Hematopoietic multipotent progenitor cell treated with erythropoietin and hydrocortisone succinate and interleukin-3 and kit ligand, for 6 days (in vitro differentiated cells): Measurements from ENCODE around the gene SEMA3E.

Experiments used
- DNase-seq: peaks from one replicate; pipeline ENCODE4 v3.0.0-alpha.2; 2015

SEMA3E gene

DNA sequence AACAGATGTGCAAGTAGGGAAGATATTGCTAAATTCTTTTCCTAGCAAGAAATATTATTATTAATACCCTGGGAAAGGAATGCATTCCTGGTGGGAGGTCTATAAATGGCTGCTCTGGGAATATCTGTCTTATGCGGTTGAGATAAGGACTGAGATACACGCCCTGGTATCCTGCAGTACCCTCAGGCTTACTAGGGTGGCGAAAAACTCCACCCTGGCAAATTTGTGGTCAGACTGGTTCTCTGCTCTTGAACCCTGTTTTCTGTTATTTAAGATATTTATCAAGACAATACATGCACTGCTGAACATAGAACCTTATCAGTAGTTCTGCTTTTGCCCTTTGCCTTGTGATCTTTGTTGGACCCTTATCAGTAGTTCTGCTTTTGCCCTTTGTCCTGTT is 96.4 kb downstream of the SEMA3E start:
- peak; percentile 2 for DNase-seq

DNA sequence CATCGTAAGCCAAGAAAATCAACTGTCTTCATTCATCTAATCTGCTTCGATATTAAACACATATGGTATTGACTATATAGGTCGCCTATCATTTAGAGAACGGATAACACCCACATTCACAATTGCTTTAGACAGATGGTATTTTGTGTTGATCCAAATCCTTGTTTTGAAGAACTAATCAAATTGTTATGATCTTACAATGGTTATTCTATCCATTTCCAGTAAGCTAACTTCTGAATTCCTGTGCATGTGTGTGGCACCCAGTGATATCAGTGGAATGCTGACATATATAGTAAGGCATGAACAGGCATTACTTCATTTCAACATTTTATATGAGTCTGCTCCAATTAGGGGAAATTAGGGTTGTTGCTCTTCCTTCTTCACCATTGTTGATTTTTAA is 98.8 kb downstream of the SEMA3E start:
- DNase-seq, result no peak

DNA sequence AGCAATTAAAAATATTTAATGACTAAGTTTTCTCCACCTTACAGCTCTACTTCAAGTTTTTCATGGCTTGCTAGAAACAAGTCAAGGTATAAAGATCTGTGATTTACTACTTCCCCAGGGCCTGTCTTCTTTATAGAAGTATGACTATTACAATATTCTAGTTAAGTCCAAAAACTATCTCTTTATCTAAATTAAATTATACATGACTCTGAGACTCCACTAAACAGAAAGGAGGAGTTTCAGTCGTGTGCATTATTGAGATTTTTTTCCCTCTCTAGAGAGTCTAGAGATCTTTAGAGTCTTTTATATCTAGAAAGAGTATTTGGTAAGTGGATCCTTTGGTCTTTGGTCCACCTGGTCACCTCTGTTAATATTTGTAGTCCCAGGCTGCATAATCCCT is 100.7 kb downstream of the SEMA3E start:
- DNase-seq, result no peak

DNA sequence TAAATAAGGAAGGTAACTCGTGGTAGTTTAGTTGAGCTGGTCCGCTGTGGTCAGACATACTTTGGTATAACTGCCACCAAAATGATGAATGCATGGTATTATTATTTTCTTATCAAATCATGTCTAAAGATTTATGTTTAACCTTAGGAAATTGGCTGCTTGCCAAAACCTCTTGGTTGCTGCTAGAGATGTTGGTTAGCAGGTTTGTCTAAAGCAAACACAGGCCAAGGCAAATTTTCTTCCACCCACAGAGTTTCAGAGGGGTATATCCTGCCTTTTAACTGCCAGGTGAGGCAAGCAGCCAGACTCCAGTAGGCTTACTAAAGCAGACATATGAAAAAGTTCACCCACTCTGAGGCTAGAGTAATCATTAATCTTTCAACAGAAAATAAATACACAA is 101.4 kb downstream of the SEMA3E start:
- peak; percentile 25 for DNase-seq

DNA sequence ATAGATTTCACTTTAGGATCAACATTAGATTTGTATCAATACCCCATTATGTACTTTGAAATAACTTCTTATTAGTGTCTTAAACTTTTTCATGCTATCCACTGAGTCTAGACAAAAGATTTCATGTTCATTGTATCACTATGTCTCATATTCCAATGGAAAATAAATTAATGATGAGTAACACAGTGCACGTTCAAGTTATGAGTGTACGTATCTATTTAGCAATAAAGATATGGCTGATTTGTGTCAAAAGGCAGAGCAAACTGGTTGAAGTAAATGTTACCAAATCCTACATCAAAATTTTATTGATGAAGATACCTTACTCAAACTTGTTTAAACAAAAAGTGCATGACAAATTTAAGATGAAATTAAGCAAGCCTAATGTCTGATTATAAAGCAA is 102.4 kb downstream of the SEMA3E start:
- DNase-seq, result no peak

DNA sequence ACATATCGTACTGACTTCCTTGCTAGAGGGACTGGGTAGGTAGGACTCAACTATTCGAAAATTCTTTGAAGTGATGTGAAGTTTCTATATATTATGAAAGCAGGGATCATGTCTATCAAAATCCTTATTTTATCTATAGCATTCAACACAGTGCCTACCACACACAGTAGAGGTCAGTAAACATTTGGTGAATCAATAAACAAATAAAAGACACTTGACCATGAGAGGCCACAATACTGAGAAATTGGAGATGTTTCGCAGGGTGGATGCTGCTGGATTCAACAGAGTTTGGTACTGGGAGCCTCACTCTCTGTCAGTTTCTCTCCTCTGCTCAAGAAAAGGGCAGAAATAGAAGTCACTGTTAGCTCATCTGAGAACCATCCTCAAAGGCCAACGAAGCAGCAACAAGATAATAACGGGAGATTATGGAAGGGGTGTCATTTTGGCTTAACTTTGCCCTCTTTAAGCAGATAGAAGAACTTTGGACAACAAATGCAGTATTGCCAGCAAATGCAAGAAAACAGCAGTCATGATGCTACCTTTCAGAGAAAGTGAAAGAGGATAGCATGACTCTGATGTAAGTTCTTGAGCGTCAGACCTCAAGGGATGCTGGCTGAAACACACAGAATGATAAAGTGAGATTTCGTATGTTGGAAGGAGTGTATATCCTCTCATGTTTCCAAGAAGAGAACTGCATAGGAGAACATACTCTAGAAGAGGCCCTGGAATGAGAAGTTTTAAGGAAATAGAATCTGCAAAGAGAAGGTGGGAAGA is 107.6 kb downstream of the SEMA3E start:
- no peak for DNase-seq

DNA sequence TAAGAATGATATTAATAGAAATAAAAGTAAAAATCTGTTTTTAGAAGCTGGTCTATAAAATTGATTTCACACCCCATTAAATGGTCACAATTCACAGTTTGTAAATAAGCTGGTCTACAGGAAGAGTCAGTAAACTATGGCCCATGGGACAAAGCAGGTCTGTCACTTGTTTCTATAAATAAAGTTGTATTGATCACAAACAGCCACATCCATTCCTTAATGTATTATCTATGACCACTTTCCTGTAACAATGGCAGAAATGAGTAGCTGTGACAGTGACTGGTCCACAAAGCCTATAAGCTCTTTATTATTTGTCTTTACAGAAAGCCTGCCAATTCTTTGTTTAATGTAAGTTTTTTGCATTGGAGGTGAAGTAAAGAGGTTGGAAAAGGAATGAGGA is 114.5 kb downstream of the SEMA3E start:
- no peak for DNase-seq

DNA sequence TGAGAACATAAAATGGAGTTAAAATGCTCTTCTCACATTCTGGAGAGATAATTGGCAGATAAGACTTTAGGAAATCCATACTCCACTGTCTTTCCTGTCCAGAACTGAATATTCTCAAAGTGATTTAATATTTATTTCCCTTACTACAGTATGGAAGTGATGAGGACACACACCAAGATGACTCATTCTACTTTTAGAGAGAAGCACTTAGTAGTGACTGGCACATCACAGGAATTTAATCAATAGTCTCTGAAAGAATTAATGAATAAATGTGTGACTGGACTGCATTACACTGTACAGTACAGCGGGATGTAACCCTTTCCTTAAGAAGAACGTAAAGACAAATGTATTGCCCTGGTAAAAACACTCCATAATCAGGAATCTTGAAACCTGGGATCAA is 116.7 kb downstream of the SEMA3E start:
- DNase-seq, result no peak

DNA sequence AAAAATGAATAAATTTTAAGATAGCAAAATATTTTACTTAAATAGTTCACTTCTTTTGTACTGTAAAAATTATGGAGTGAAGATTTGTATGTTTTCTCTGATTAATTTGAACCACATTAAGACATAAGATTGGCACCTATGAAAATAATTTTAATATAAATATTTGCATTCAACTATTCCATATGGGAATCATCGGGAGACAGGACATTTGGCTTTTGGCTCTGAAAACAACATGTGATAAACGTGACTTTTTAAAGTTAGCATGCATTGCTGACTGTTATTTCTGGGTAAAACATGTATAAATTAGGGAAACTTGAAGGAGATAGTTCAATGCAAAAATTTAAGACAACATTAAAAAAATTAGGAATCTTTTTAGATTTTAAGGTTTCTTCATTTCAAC is 117.2 kb downstream of the SEMA3E start:
- DNase-seq, result no peak

DNA sequence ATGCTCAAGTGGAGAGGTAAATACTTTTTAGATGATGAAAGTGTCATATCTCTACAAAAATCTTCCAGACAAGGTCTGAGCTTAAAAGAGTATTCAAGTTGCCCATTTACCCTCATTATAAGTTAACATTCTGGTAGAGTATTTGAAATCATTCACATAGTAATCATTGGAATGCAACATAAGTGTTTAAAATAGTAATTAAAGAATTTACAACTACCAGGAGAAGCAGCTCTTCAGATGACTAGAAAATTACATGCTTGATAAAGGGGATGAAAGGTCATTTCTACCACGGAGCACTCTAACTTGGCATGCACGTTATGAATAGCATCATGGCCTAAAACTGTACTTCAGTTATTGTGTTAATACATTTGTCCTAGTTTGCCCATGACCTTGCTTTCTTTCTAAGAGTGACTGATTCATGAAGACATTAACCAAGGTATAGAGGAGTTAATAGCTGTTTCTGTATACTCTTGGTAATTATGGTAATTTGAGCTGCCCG is 120.0 kb downstream of the SEMA3E start:
- DNase-seq, result no peak

DNA sequence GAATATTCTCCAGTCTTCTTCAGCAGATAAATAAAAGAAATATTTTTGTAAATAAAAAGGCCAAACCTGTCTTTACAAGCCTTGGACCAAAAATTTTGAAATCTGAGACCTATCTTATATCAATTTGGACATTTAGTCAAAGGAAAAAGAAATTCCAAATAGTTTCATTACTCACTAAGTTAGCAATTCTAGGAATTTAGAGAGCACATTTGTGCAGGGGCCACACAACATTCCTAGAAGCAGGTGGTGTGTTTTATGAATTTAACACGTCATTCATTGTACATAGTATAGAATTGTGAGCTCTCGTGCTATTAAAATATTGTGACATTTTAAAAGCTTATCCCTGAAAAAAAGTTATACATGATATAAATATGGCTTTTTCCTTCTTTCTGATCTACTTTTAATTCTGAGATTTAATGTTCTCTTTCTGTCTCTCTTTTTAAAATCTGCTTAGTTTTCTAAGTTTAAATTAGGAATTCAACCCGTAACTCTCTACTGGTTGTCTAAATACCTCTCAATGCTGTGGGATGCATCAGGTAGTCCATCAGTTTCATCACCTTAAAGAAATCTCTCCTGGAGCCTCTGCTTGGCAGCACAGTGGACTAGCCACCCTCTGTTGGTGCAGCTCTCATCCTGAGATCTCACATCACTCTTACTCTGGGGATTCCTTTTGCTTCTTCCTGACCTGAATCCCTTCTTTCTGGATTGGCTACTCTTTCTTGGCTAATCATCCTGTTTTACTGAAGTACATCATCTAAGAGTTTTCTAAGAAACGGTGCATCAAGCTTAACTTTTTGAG is 124.5 kb downstream of the SEMA3E start:
- DNase-seq, result no peak

DNA sequence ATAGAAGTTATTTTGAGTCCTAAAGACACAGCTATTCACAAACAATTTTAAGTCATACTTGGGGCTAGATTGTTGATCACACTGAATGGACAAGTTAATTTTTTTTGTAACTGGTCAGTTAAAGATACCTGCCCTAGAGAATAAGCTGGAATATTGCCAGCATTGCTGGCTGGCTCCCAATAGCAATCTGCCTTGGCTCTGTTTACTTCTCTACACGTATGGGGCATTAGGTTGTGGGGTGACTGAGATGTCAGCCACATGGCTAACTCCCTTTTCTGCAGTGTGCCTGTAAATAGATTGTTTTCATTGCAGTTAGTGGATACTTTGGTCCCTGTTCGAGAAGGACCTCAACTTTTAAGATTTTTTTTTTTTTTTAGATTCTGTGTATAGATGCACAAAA is 128.2 kb downstream of the SEMA3E start:
- DNase-seq, result no peak

DNA sequence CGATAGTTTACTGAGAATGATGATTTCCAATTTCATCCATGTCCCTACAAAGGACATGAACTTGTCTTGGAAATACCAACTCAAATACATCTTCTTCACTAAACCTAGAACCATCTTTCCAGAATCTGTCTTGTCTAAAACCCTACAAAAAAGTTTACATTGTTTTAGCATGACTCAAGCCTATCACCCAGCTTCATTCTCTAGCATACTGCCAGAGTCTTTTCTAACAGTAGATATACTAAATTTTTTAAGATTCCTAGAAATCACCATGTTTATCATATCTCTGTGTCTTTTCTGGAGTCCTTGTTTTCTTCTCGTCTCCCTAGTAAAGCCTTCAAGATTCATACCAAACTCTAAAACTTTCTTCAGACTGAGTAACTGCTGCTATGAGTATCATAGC is 129.7 kb downstream of the SEMA3E start:
- DNase-seq, result no peak

DNA sequence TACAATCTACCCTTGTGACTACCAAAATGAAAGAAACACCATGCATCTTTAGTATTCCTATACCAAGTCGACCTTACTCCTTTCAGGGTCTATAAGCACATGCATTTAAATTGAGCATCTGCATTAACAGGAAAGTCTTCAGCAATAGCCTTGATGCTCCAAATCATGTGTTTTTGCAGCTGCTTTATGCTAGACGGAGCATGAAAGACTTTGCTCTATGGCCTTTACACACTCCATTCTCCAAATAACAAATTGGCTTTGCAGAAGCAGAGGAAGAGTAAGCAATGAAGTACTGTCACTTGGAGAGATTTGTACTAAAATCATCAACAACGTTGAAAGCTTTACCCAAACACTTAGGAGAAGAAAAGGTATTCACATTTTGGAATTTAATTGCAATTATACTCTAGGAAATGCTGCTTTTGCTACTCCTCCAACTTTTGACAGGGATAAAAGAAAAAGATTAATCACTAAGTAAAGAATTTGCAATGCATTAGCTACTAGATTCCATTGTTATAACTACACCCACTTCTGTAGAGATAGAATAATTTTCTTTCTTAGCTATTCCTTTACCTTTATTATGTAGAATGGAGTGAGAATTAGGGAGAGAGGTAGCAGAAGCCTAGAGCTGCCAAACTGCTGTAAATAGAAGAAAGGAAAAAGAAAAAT is 131.8 kb downstream of the SEMA3E start:
- no peak for DNase-seq

DNA sequence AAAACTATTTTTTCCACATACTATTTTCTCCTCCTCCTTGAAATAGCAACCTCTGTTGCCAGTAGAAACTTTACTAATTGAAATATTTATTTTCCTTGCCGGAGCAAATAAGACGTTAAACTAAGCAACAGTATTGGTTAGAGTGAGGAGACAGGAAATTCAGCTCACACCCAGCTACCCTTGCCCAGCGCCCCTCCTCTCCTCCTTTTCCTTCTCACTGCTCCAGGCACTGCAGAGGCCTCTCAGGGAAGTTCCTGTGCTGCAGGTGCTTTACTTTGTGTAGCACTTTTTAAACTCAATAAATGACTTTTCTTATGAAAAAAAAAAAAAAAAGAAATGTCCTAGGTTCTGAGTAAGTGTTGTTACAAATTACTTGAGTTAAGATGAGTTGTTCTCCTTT is 134.0 kb downstream of the SEMA3E start:
- no peak for DNase-seq

DNA sequence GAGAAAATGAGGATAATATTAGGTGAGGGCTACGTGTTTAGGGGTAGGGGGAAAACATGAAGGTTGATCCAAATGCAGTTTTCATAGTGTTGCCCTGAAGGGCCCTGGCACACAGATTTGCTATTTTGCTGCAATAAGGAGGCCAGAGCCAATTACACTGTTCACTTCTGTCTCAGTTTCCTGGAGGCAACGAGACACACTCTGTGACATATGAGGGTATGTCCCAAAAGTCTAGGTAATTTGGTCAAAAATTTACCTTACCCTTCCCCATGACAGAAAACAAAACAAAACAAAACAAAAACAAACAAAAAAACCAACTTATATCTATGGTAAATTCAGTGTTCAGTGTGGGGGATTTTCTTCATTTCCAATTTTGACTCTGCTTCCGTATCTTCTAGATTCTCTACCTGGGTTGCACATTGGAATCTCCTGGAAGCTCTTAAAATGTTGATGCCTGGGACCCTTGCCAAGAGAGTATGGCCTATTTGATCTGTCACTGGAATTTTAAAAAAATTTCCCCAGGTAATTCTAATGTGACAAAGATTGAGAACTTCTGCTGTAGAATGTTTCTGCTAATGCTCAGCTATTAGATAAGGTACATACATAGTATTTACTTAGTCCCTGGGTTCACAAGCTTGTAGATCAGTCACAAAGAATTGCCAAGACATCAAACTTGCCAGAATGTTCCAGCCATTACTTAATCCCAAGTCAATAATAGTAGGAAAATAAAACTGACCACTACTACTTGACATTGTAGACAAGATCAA is 139.5 kb downstream of the SEMA3E start:
- DNase-seq, result no peak

DNA sequence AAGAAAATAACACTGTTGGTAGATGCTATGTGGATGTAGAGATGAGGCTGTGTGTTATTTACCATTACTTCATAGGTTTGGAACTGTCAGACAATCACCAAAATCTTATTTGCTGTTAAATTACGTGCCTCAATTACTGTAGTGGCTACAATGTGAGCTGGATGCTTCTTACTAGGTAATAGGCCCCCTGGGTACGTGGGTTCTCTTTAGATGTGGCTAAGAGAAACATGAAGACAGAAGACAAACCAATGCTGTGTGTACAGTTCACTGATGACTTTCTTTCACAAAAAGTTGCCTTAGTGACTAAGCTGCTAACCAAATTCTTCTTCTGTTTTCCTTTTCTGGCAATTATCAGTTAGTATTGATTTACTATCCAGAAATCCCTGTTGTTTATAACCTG is 144.6 kb downstream of the SEMA3E start:
- DNase-seq, result no peak

DNA sequence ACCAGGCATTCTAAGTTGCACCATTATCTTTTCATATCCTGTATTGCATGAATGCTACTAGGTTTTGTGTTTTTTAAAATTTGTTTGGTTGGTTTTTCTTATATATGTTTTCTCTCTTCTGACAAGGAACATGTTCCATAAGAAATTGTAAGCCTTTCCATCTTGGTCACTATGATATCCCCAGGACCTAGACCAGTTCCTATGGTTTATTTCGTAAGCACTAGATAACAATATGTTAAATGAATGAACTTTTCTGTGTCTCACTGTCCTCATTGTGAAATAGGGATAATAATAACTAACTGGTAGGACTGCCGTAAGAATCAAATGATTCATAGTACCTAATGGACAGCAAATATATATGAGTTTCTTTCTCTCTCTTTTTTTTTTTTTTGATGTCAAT is 146.3 kb downstream of the SEMA3E start:
- no peak for DNase-seq

DNA sequence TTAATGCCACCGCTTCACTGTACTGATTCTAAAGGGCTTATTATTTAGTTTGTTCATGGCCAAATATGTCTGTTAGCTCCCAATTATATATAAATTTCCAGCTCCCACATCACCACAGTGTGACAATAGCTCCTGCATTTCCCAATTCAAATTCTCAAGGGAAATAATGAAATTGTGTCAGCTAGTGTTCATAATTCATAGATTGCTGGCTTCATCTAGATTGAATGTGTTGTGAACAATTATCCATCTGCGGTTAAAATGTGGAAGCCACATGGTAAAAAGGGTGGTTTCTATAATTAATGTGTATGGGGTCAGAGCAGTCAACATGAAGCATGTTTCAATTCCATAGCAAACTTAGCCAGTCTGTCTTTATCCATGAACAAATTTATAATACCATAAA is 154.3 kb downstream of the SEMA3E start:
- DNase-seq, result no peak

DNA sequence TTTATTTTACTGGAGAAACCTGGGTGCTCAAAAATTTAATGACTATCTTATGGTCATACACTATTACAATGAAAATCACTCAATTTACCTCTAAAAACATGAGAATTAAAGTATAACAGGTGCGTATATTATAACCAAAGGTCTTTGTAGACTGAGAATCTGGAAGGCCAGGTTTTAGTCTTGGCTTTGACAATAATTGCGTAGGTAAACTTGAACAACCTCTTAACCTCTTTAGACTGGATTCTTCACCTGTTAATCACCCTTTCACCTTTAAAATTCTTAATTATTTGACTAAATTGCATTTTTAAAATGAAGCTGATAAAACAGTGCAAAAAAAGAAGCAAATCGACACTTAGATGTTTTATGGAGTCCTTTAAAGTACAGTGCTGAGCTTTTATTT is 156.1 kb downstream of the SEMA3E start:
- no peak for DNase-seq

DNA sequence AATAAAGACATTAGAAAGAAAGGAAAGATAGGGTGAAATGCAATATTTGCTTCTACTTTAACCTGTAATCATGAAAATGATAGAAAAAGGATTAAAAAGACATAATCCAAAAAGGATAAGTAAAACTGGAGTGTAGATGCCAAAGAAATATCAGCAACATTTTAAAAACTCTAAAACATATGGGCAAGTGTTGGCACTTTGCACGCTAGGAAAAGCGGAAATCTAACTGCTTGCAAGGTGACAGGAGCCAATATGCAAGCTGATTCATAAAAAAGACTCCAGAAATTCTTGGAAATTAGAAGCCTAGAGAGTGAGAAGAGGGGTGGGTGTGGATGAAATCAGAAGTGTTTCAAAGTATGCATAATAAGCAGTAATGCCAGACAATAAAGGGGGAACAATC is 161.1 kb downstream of the SEMA3E start:
- no peak for DNase-seq

DNA sequence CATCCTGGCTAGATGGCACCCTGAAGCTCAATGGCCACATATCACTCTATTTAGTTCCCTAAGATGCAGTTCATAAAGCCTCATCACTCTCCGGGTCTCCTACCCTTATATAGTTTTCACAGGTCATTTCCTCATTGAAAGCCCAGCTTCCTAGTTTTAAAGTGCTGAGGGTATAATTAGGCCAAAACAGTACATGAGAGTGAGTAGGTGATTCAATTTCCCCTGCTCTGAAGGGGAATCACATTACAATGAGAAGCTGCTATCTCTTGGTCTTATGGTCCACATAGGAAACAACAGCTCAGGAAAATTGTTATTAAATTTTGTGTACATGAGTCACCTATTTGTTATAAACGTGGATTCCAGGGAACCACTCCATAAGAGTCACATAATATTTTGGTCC is 162.0 kb downstream of the SEMA3E start:
- DNase-seq, result no peak

DNA sequence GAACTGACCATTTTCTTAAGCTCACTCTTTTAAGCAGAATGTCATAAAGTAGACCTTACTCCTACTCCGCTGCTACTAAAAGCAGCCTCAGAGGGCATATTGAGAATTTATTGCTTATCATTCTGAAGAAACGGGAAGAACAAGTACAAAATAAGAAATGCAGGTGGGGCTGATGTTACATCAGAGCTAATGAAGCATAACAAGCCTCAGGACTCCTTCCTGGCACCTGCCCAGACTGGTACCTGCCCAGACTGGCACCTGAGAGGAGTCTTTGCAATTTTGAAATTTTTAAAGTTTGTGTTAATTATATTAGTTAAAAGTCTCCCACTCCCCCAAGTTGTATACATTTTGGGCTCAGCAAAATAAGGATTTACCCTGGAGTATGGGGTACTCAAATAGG is 162.4 kb downstream of the SEMA3E start:
- DNase-seq, result no peak
